Measurements from ENCODE around the gene LEFTY1.
"Not testable (repeated sequence)": the region's sequence is repeated elsewhere in the genome, so short reads cannot be mapped to it uniquely, and the experiment has no call there.

LEFTY1 gene

GRCh38 chr1:225887554-225888288 lies 1.2 kb downstream of the LEFTY1 start:
- not testable (repeated sequence) for DNase-seq

GRCh38 chr1:225887030-225887314 lies 2.0 kb downstream of the LEFTY1 start:
- no peak for DNase-seq

DNA sequence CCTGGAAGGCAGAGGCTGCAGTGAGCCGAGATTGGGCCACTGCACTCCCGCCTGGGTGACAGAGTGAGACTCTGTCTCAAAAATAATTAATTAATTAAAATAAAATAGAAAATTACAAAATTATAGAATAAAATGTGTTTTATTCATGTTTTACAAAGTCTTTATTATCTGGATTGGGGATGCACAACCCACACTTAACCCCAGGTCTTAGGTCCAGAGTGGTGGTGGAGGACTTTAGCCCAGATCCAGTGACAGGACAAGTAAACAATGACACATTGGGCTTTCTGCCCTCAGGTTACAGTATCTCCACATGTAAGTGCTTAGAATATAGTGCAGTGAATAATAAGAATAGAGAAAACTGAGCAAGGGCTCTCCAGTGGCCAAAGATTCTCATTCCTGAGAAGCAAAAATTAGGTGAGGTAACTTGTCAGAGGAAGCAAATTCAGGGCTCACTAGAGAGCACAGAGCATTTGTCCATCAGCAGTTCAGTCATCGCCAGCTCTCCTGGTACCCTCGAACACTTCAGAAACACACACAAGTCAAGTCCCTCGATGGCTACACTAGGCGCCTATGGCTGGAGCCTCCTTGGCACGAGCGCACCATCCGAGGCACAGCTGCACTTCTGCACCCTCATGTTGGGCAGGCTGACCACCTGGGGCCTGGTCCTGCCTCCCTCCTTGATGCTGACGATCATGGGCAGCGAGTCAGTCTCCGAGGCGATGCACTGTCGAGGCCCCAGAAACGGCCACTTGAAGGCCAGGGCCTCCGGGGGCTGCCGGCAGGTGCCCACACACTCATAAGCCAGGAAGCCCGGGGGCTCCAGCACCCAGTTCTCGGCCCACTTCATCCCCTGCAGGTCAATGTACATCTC lies 2.6 kb downstream of the LEFTY1 start:
- no peak for DNase-seq

- DNase-seq, result no peak
Measured at GRCh38 chr1:225885336-225885735, 3.6 kb downstream of the LEFTY1 start.

GRCh38 chr1:225883616-225884265 lies 5.2 kb downstream of the LEFTY1 start:
- no peak for DNase-seq

- peak; percentile 31 for DNase-seq
Measured at GRCh38 chr1:225882694-225883615, 6.0 kb downstream of the LEFTY1 start.

- DNase-seq, result peak; percentile 81
Measured at GRCh38 chr1:225881959-225882693, 6.8 kb downstream of the LEFTY1 start, which contains the start of gene TMEM63A. TSS of gene TMEM63A (minus strand) at chr1:225882380. CDS start at chr1:225877580, 4,800 bp downstream.

DNA sequence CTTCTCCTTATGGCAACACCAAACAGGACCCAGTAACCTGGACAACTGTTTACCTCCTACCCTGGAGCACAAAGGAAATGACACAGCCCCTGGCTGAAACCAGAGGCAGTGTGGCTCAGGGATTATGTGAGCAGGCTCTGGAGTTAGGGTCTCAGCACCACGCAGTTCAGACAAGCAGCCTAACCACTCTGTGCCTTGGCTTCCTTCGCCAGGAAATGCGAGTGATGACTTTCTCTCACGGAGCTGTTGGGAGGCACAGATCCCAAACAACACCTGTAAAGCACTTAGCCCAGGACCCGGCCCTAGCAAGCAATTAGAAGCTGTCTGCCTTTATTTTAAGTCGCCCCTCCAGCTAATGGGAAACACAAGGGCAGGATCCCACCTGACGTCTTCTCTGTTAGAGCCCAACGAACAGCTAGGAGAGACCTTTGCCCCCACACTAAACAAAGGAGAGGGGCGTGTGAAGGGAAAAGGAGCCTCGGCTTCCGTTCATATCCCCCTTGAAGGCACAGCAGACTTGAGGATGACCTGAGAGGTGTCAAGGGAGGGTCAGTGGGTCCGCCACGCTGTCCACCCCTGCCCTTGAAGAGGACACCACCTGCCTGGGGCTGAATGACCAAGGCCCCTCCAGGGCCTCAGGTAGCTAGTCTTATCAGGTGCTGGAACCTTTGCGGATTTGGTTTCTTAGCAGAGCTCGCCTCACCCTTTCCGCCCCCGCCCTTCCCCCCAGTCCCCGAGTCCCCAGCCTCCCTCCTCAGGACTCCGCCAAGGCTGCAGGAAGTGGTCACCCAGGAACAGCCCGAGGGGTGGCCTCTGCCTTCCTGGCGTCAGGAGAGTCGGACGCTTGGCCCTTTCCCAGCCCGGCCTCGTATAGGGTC lies 7.6 kb downstream of the LEFTY1 start:
- peak; percentile 11 for DNase-seq

DNA sequence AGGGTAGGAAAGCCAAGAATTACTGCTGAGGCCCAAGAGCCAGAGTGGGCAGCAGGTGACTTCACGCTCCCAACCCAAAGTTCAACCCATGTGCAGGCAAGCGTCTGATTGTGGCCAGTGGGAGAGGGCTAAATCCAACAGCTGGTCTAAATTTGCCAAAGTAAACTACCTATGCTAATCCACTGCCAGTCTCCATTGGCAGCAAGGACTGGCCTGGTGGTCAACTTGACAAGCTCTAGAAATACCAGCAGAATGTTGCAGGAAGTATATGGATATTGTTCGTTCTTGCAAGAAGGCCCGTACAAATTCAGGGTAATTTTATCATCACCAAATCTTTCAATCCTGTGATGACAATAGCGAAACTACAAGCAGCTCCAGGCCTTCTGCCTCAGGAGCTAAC lies 8.3 kb downstream of the LEFTY1 start:
- DNase-seq, result no peak

DNA sequence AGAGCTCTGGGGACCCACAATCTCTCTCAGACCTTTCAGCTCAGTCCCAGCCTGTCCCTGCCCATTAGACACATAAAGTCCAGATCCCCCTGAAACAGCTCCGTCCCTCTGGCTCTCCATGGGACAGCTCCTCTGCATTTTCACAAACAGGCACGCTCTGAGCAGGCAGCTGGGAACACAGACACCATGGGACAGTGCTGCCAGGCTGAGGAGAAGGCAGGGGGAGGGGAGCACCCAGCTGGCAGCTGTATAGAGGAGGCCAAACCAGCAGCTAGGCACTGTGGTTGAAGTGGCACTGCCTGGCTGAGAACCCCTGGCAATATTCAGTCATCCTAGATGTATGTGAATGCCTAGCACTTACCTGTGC lies 8.7 kb downstream of the LEFTY1 start:
- no peak for DNase-seq

DNA sequence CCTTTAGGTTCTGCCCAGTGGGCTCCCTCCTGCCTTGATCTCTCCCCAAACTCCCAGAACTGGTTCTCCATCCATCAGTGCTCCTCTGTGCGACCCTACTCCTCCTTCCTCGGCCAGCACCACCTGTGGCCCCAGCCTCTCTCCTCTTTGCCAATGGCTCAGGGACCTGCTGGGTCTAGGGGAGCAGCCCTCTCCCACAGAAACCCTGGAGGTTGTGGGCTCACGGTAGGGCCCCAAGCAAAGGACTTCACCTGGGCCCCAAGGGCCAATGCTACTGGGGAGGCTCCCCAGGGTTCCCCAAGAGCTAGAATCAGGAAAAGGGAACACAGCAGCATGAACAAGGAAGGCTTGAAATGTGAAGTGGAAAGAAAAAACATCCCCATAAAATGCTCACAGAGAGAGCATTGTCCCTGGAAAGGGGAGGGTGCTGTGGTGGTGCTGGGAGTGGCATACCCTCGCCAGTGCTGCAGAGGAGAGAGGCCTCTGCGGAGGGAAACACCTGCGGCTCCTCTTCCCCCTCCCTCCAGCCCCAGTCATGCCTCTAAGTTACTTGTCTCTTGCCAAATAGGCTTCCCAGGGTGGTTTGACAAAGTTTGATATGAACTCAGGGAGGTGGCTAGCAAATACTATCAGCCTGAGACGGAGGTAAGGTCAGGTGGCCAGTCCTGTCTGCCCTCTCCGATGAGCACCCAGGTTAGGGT lies 9.3 kb downstream of the LEFTY1 start:
- DNase-seq, result no peak

GRCh38 chr1:225878282-225878681 lies 10.7 kb downstream of the LEFTY1 start:
- DNase-seq, result no peak

DNA sequence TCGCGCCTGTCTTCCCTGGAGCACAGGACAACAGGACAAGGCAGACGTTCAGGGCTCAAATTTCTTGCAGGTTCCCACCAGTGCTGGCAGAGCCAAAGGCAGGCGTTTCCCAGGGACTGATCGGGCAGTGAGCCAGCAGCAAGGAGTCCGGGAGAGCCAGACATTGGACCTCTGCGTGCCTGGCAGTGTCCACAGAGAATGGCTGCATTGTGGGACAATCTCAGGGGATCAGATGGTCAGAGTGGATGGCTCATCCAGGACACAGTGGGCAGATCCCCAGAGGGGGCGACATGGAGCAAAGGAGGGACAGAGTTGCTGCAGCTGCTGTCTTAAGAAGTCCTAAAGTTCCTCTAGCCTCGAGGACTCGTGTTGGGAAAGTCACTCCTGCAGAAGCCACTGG lies 11.4 kb downstream of the LEFTY1 start:
- no peak for DNase-seq

DNA sequence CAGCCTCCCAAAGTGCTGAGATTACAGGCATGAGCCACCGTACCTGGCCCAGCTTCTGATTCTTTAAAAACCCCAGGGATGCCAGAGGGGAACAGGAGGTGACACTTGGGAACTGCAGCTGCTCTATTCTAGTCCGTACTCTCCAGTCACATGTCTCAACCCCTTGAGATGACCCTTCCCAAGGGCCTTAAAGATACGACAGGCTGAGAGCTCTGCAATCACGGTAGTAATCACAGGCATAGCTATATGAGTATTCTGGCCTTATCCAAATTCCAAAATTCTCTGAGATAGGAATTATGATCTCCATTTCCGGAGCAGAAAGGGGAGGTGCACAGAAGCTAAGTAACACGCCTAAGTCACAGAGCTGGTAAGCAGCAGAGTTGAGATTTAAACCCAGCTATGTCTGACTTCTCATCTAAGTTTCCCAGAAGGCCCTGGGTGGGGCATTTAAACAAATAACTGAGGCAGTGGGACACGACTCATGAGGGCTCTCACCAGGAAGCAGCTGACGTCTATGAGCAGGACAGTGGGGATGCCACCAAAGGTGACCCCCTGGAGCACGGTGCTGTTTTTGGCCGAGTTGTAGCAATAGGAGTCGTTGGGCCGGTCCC lies 11.9 kb downstream of the LEFTY1 start:
- DNase-seq, result no peak

DNA sequence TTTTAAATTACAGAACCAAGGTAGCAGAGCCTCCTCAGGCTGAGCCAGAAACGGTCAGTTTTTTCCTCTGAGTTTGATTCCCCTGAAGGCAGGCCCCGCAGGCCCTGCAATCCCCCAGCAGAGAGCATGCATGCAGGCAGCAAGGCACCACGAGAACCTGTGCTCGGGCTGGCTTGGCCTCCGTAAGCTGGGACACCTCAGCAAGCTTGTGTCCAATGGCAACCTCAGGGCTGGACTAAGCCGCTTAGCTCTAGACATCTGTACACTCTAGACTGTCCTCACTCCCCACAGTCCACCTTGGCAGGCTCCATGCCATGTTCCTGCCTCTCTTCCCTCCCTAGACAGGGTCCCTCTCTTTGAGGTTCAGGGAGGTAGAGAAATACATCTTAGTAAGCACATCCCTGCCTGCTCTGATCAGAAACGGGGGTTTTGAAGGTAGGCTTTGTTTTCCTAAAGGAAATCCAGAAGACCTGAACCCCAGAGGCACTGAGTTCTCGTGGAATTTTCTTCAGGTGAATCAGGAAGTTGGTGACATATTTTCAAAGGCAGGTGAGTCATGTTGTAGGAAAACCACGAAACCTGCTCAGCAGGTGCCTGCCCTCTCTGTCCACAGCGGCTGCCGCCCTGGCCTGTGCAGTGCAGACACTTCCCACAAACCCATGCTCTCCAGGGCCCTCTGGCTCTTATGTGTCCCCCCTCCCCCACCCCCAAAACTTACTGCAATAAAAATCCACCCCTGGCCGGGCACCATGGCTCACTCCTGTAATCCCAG lies 13.7 kb downstream of the LEFTY1 start:
- DNase-seq, result no peak

DNA sequence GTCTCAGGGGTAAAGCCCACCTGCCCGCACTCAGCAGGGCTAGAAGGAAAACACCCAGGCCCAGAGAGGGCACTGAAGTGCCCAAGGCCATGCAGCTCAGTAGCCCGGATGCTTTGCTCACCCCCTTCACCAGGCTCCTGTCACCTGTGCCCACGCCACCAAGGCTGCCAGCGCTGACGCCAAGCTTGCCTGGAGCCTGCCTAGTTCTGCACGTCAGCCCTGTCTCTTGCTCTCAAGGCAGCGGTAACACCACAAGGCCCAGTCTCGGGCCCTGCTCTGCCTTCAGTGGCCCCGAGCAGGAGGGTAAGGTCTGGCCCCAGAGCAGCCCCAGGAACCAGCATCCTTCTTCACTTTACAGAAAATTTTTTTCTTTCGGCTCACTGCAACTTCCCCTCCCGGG lies 14.5 kb downstream of the LEFTY1 start:
- DNase-seq, result no peak

DNA sequence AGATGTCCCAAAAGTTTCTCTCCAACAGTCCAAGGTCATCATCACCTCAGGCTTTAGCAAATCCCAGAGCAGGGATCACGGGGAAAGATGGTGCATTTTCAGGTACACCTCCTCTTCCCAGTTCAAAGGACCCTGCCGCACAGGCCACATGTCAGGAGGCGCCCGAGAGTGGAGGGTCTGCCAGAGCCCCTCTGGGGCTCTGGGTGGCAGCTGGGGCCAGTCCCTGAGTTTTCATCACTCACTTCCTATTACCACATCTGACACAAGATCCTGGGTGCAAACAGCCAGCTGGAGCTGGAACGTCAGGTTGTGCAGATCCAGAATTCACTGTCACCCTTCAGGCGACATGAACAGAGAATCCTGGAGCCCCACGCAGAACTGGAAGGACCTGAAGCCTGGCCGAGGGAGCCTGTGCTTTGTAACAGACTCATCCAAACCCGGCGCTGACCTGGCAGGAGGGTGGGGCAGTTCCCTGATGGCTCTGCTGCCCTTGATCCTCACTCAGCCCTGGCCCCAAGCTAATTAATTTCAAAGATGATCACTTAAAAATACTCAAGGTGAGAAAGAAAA lies 15.6 kb downstream of the LEFTY1 start:
- no peak for DNase-seq

DNA sequence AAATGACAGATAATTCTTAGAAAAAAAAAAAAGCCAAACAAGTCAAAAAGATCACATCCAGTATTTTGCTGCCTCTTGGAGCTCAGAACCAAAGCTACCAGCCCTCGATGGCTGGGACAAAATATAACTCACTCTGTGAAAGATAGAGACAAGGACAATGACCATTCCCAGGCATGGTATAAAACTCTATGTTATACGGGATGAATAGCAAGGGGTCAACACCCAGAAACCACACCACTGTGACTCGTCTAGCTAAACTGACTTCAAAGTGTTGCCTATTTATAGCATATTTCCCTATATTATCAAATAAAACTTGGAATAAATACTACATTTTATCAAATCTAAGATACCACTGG lies 16.9 kb downstream of the LEFTY1 start:
- DNase-seq, result no peak

Measured in fibroblast of skin of abdomen (primary cell).